Measurements from ENCODE around the gene DOLPP1. TPM values are rescaled to one million over a fixed set of nuclear protein-coding genes. Genes with fewer than 3 reads are reported as not detected.

The DOLPP1 gene
- total and polyA plus RNA-seq, 2 of the 13 experiments (the other 11 are each of a cell fraction or from before 2014, with no cell fraction given), result 21.0 to 34.1 TPM

DNA sequence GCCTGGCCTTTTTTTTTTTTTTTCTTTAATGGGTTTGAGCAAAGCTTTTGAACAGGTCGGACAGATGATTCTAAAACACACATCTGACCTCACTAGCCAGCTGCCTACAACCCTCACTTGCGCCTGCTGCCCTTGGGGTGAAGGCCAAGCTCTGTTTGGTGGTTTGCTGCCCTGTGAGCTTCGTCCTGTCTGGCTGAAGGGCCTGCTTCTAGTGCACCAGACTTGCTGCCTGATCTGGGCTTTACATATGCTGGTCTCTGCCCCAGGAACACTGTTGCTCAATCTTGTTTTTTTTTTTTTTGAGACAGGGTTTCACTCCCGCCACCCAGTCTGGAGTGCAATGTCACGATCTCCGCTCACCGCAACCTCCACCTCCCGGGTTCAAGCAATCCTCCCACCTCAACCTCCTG lies 16.4 kb upstream of the DOLPP1 start (continued):
- TF ChIP-seq, protein P1, sequence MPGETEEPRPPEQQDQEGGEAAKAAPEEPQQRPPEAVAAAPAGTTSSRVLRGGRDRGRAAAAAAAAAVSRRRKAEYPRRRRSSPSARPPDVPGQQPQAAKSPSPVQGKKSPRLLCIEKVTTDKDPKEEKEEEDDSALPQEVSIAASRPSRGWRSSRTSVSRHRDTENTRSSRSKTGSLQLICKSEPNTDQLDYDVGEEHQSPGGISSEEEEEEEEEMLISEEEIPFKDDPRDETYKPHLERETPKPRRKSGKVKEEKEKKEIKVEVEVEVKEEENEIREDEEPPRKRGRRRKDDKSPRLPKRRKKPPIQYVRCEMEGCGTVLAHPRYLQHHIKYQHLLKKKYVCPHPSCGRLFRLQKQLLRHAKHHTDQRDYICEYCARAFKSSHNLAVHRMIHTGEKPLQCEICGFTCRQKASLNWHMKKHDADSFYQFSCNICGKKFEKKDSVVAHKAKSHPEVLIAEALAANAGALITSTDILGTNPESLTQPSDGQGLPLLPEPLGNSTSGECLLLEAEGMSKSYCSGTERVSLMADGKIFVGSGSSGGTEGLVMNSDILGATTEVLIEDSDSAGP (CRISPR knock-in tag; IDR thresholded peaks at IDR 0.05; ENCODE audit: borderline replicate concordance), result no peak
- TF ChIP-seq ARHGAP35 (CRISPR knock-in tag; IDR thresholded peaks at IDR 0.05; ENCODE audit: borderline replicate concordance) (no peak), ZKSCAN8 (CRISPR knock-in tag; IDR thresholded peaks at IDR 0.05; ENCODE audit: borderline replicate concordance) (0 out of 2 replicates have a peak, but pooled peaks have one; percentile 32), ZSCAN31 (CRISPR knock-in tag; IDR thresholded peaks at IDR 0.05; ENCODE audit: low read depth) (peak; percentile 89), ISL2 (CRISPR knock-in tag; IDR thresholded peaks at IDR 0.05) (peak; percentile 60), PRMT3 (CRISPR knock-in tag; IDR thresholded peaks at IDR 0.05; ENCODE audit: borderline replicate concordance, low read depth) (no peak), ZNF101 (CRISPR knock-in tag; IDR thresholded peaks at IDR 0.05; ENCODE audit: borderline replicate concordance, low read depth) (no peak), MATR3 (CRISPR knock-in tag; IDR thresholded peaks at IDR 0.05) (no peak), ZMAT3 (CRISPR knock-in tag; conservative IDR thresholded peaks at IDR 0.05) (0 out of 2 replicates have a peak, but pooled peaks have one; percentile 20), THAP11 (CRISPR knock-in tag; IDR thresholded peaks at IDR 0.05) (peak; percentile 59), ZNF703 (CRISPR knock-in tag; IDR thresholded peaks at IDR 0.05; ENCODE audit: borderline replicate concordance) (no peak), ZNF615 (CRISPR knock-in tag; IDR thresholded peaks at IDR 0.05; ENCODE audit: borderline replicate concordance) (no peak), ZFP41 (CRISPR knock-in tag; IDR thresholded peaks at IDR 0.05; ENCODE audit: borderline replicate concordance) (no peak), ZNF614 (CRISPR knock-in tag; IDR thresholded peaks at IDR 0.05; ENCODE audit: borderline replicate concordance) (peak; percentile 53; the same call in 1 of the 2 replicates), ZNF451 (CRISPR knock-in tag; IDR thresholded peaks at IDR 0.05) (peak; percentile 74; the same call in 1 of the 2 replicates), ZNF605 (CRISPR knock-in tag; IDR thresholded peaks at IDR 0.05) (peak; percentile 76), SMAD1 (CRISPR knock-in tag; IDR thresholded peaks at IDR 0.05; ENCODE audit: borderline replicate concordance, low read depth) (peak; percentile 55; the same call in 1 of the 2 replicates), SP4 (CRISPR knock-in tag; IDR thresholded peaks at IDR 0.05) (peak; percentile 76), CC2D1A (CRISPR knock-in tag; IDR thresholded peaks at IDR 0.05) (no peak), SRY (CRISPR knock-in tag; IDR thresholded peaks at IDR 0.05) (no peak), KMT2A (CRISPR knock-in tag; IDR thresholded peaks at IDR 0.05) (0 out of 2 replicates have a peak, but pooled peaks have one; percentile 41), KDM6A (CRISPR knock-in tag; IDR thresholded peaks at IDR 0.05; ENCODE audit: low read depth) (peak; percentile 63; the same call in 1 of the 2 replicates), GABPB1 (CRISPR knock-in tag; IDR thresholded peaks at IDR 0.05) (peak; percentile 28; the same call in 1 of the 2 replicates), ZC3H13 (CRISPR knock-in tag; IDR thresholded peaks at IDR 0.05) (no peak), ZNF331 (CRISPR knock-in tag; IDR thresholded peaks at IDR 0.05) (peak; percentile 83), CENPT (CRISPR knock-in tag; IDR thresholded peaks at IDR 0.05; ENCODE audit: low read depth) (no peak), ISX (CRISPR knock-in tag; conservative IDR thresholded peaks at IDR 0.05) (no peak)
- TF ChIP-seq, protein P2, sequence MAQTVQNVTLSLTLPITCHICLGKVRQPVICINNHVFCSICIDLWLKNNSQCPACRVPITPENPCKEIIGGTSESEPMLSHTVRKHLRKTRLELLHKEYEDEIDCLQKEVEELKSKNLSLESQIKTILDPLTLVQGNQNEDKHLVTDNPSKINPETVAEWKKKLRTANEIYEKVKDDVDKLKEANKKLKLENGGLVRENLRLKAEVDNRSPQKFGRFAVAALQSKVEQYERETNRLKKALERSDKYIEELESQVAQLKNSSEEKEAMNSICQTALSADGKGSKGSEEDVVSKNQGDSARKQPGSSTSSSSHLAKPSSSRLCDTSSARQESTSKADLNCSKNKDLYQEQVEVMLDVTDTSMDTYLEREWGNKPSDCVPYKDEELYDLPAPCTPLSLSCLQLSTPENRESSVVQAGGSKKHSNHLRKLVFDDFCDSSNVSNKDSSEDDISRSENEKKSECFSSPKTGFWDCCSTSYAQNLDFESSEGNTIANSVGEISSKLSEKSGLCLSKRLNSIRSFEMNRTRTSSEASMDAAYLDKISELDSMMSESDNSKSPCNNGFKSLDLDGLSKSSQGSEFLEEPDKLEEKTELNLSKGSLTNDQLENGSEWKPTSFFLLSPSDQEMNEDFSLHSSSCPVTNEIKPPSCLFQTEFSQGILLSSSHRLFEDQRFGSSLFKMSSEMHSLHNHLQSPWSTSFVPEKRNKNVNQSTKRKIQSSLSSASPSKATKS (CRISPR knock-in tag; IDR thresholded peaks at IDR 0.05), result no peak

Measured in HepG2 (cell line).